K562 (cell line): ENCODE results near the gene POLR3C. TPM values are rescaled to one million over a fixed set of nuclear protein-coding genes. Genes with fewer than 3 reads are reported as not detected.
"Not testable (repeated sequence)": the region's sequence is repeated elsewhere in the genome, so short reads cannot be mapped to it uniquely, and the experiment has no call there.

Experiments
- ATAC-seq: fragments of 200-7000 bp; cut with Tn5 transposase; 3 replicates; pipeline ENCODE4 v1.9.1; 2020; ENCODE audit warnings: moderate library complexity
- BruUV-seq: library from RNA; stranded (reverse); fragments of 400-500 nt; replicated peaks from 2 replicates; lab custom pipeline; 2021; lab: Mats Ljungman, UMichigan
- CTCF ChIA-PET: fragments of 300-600 bp; formaldehyde crosslinking; extraction: SDS; loops from one replicate; lab custom pipeline; 2021; ENCODE audit warnings: low intra/inter-chr PET ratio; lab: Yijun Ruan, JAX
- POLR2A ChIA-PET: fragments of 300-600, 350-650 bp; sonication (Branson Sonifier 250); formaldehyde crosslinking; extraction: SDS; loops from one replicate; lab custom pipeline; 2021; ENCODE audit warnings: antibody characterized with exemption, inconsistent platforms; lab: Yijun Ruan, JAX
- DNase-seq, 4 experiments: peaks; one replicate each; pipeline versions ENCODE4 v3.0.0 to v3.0.0-alpha.2; 2011 to 2018; ENCODE audit warnings: low spot score in 3 of 4, mixed read lengths in 3 of 4; ENCODE audit errors: extremely low read depth in 1 of 4
- FAIRE-seq: peaks from 2 replicates; lab custom pipeline; 2011; peaks lifted over from hg19 to GRCh38; lab: Jason Lieb, UNC
- H2AFZ ChIP-seq: 2 replicates; pipeline ENCODE4 v1.6.0; 2011; ENCODE audit warnings: low read depth, low read length, control low read depth, inconsistent platforms
- H3K27ac ChIP-seq: fragments of 200-600 bp; 3 replicates; pipeline ENCODE4 v1.8.0; 2011; ENCODE audit warnings: low read depth, mild to moderate bottlenecking, control low read depth, inconsistent platforms, low read length, moderate library complexity, mixed read lengths; ENCODE audit errors: extremely low read depth
- H3K27me3 ChIP-seq, 2 experiments: fragments of 300-600 bp in 1 of 2; 2 replicates in 1 of 2; 3 replicates in 1 of 2; pipeline versions ENCODE4 v1.6.0 to v1.8.0; 2011; ENCODE audit warnings: inconsistent platforms in 2 of 2, low read length in 2 of 2, mild to moderate bottlenecking in 1 of 2, mixed read lengths in 1 of 2, moderate library complexity in 1 of 2; ENCODE audit not compliant: control insufficient read depth in 2 of 2, insufficient read depth in 2 of 2
- H3K36me3 ChIP-seq: fragments of 300-600 bp; 3 replicates; pipeline ENCODE4 v1.8.0; 2011; ENCODE audit warnings: mild to moderate bottlenecking, low read length, inconsistent platforms; ENCODE audit not compliant: control insufficient read depth, insufficient read depth
- H3K4me1 ChIP-seq, 2 experiments: fragments of 200-600 bp in 1 of 2; replicated peaks in 1 of 2; 2 replicates in 1 of 2; 3 replicates in 1 of 2; pipeline versions ENCODE4 v1.5.1 to v1.8.0; 2011; ENCODE audit warnings: inconsistent platforms in 2 of 2, low read length in 2 of 2, mild to moderate bottlenecking in 1 of 2, mixed read lengths in 1 of 2, moderate library complexity in 1 of 2; ENCODE audit not compliant: control insufficient read depth in 2 of 2, insufficient read depth in 2 of 2
- H3K4me2 ChIP-seq: 2 replicates; pipeline ENCODE4 v1.6.1; 2011; ENCODE audit warnings: low read length, control low read depth, inconsistent platforms, mixed read lengths; ENCODE audit not compliant: insufficient read depth
- H3K4me3 ChIP-seq: fragments of 200-600 bp; sonication (generic), shearing (Covaris generic); 2 replicates; pipeline ENCODE4 v1.5.1; 2016; ENCODE audit warnings: control low read depth, inconsistent platforms
- H3K79me2 ChIP-seq: fragments of 200-600 bp; 3 replicates; pipeline ENCODE4 v1.8.0; 2011; ENCODE audit warnings: low read length, inconsistent platforms; ENCODE audit not compliant: control insufficient read depth, insufficient read depth
- H3K9ac ChIP-seq, 2 experiments: 2 replicates each; pipeline versions ENCODE4 v1.6.0 to v1.6.1; 2011; ENCODE audit warnings: low read depth in 2 of 2, low read length in 2 of 2, control low read depth in 1 of 2, inconsistent platforms in 1 of 2, mild to moderate bottlenecking in 1 of 2, mixed read lengths in 1 of 2; ENCODE audit not compliant: insufficient read depth in 1 of 2
- H3K9me1 ChIP-seq: one replicate; pipeline ENCODE4 v1.6.0; 2011; ENCODE audit warnings: inconsistent platforms, mild to moderate bottlenecking, low read length, moderate library complexity; ENCODE audit not compliant: control insufficient read depth, insufficient read depth
- H3K9me3 ChIP-seq: replicated peaks from 2 replicates; pipeline ENCODE4 v1.5.1; 2011; ENCODE audit warnings: low read depth, low read length, inconsistent platforms; ENCODE audit not compliant: control insufficient read depth, insufficient read depth
- H4K20me1 ChIP-seq: replicated peaks from 2 replicates; pipeline ENCODE4 v1.6.1; 2011; ENCODE audit warnings: low read length, inconsistent platforms, mixed read lengths; ENCODE audit not compliant: control insufficient read depth, insufficient read depth
- COPS2 ChIP-seq: fragments of 450-650 bp; conservative IDR thresholded peaks from 2 replicates; pipeline ENCODE4 v1.6.1; 2016; ENCODE audit warnings: mild to moderate bottlenecking, moderate library complexity
- FOXA1 ChIP-seq: fragments of 450-650 bp; IDR thresholded peaks from 2 replicates; pipeline ENCODE4 v1.6.1; 2016; ENCODE audit warnings: mild to moderate bottlenecking, borderline replicate concordance
- POLR2A ChIP-seq: fragments of 450-650 bp; conservative IDR thresholded peaks from 2 replicates; pipeline ENCODE4 v1.6.1; 2016
- ZC3H8 ChIP-seq: fragments of 450-650 bp; IDR thresholded peaks from 2 replicates; pipeline ENCODE4 v1.6.1; 2017
- ZNF589 ChIP-seq: fragments of 200-800 bp; sonication (Bioruptor generic); IDR thresholded peaks from 2 replicates; pipeline ENCODE4 v1.6.1; 2016; ENCODE audit warnings: low read depth, missing genetic modification characterization, missing compliant biosample characterization
- WGBS: fragments of 100-300 bp; shearing (Covaris generic); methylation state at CpG from one replicate; pipeline ENCODE4 v1.1.6; 2016; ENCODE audit warnings: low coverage, mixed read lengths; ENCODE audit not compliant: insufficient coverage; ENCODE audit errors: missing lambda C conversion rate; 5-methylcytosine and 5-hydroxymethylcytosine counted together
- in situ Hi-C: fragments of 300-500 bp; cut with MboI; formaldehyde crosslinking; loops from 4 replicates; pipeline ENCODE4 v1.15.0; 2018; ENCODE audit warnings: inconsistent platforms, mixed read lengths
- intact Hi-C: fragments of 100-400 bp; cut with micrococcal nuclease; formaldehyde crosslinking; loops from 2 replicates; pipeline ENCODE4 v1.14.2; 2022
- polyA plus RNA-seq, 8 experiments: library from polyadenylated mRNA; depleted of rRNA in 4 of 8; stranded (reverse) in 5 of 8; unstranded in 3 of 8; fragments of >200 nt; fragmentation: Nextera tagmentation in 2 of 8; fragmentation: Illumina TruSeq in 1 of 8; extraction: Ambion mirVana in 2 of 8; extraction: Trizol in 1 of 8; gene quantifications; 2 replicates each; pipeline versions ENCODE4 v1.2.1 to v1.2.3, GENCODE V29; 2011 to 2014; ENCODE audit warnings: inconsistent platforms in 1 of 8, missing spikeins in 1 of 8
- total RNA-seq, 7 experiments: library from RNA; depleted of rRNA in 6 of 7; stranded (reverse); fragments of >200 nt in 6 of 7; fragmentation: Illumina TruSeq in 2 of 7; extraction: Trizol in 2 of 7; gene quantifications; 2 replicates each; pipeline versions ENCODE4 v1.2.1 to v1.2.3, GENCODE V29; 2011 to 2021; ENCODE audit warnings: low replicate concordance in 1 of 7
- TF ChIP-seq, protein P1 (sequence below): sonication (generic); formaldehyde crosslinking; IDR thresholded peaks from 2 replicates; pipeline ENCODE4 v1.8.0; 2022; ENCODE audit warnings: missing genetic modification reagents, mild to moderate bottlenecking, borderline replicate concordance

The POLR3C gene
- total and polyA plus RNA-seq, 9 of the 15 experiments (the other 6 are each of a cell fraction or from before 2014, with no cell fraction given): 19.7 to 64.1 (median 45.2) TPM

GRCh38 chr1:145806844-145807243, 17.2 kb upstream of the POLR3C start (continued):
- no peak for TF ChIP-seq COPS2
- no peak for TF ChIP-seq ZNF589
- no peak for TF ChIP-seq POLR2A
- TF ChIP-seq ZC3H8: no peak
- TF ChIP-seq FOXA1: no peak
- TF ChIP-seq, protein P1, sequence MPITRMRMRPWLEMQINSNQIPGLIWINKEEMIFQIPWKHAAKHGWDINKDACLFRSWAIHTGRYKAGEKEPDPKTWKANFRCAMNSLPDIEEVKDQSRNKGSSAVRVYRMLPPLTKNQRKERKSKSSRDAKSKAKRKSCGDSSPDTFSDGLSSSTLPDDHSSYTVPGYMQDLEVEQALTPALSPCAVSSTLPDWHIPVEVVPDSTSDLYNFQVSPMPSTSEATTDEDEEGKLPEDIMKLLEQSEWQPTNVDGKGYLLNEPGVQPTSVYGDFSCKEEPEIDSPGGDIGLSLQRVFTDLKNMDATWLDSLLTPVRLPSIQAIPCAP: no peak

- H3K9ac ChIP-seq, H2AFZ ChIP-seq, H3K4me3 ChIP-seq, FAIRE-seq, H3K9me3 ChIP-seq, H3K79me2 ChIP-seq, DNase-seq, in situ Hi-C loops, H3K27me3 ChIP-seq, POLR2A ChIA-PET, H4K20me1 ChIP-seq, intact Hi-C loops, H3K36me3 ChIP-seq, BruUV-seq, H3K27ac ChIP-seq, H3K4me1 ChIP-seq, CTCF ChIA-PET, H3K4me2 ChIP-seq, H3K9me1 ChIP-seq: not testable (repeated sequence)
- peak; percentile 38; the same call in 1 of the 3 replicates for ATAC-seq
- WGBS: 52% methylated on average over 4 of the region's 6 CpGs
Observed at GRCh38 chr1:145812977-145813810, 10.8 kb upstream of the POLR3C start.
